ENCODE data around the gene GDF10. TPM values are rescaled to one million over a fixed set of nuclear protein-coding genes. Genes with fewer than 3 reads are reported as not detected.

The GDF10 gene
- total and polyA plus RNA-seq, 2 of the 8 experiments (the other 6 are each of a cell fraction or from before 2014, with no cell fraction given), result 0.19 to 0.32 TPM

GRCh38 chr10:47351899-47352815 is 52.2 kb downstream of the GDF10 start:
- no peaks in the 10 kb centered on the region for H3K23me2 ChIP-seq (ENCODE audit: low read depth, low read length)
- no peak overlapping the region for H3K27ac ChIP-seq (ENCODE audit: low read depth, low read length)
- H3K27me3 ChIP-seq (replicated peaks in 1 of 4; ENCODE audit: control insufficient read depth in 3 of 4, extremely low read depth in 1 of 4, insufficient read depth in 3 of 4, low read length in 3 of 4), result no peaks in the 10 kb centered on the region; a peak in 1 of 7 replicates
- H4K91ac ChIP-seq (replicated peaks; ENCODE audit: insufficient read length, low read length), result no peak overlapping the region
- H3K4me2 ChIP-seq (ENCODE audit: insufficient read depth in 1 of 2, low read depth in 2 of 2, low read length in 2 of 2), result no peak overlapping the region
- H3K79me1 ChIP-seq (ENCODE audit: low read depth, low read length), result no peaks in the 10 kb centered on the region
- H3K14ac ChIP-seq (ENCODE audit: insufficient read length), result no peak overlapping the region
- no peak overlapping the region for H2BK15ac ChIP-seq (ENCODE audit: low read length)
- no peaks in the 10 kb centered on the region; a peak in 1 of 7 replicates for H3K4me1 ChIP-seq (replicated peaks in 1 of 4; ENCODE audit: control insufficient read depth in 3 of 4, insufficient read depth in 4 of 4, low read length in 3 of 4)
- no peak overlapping the region for H3K23ac ChIP-seq (ENCODE audit: insufficient read length)
- ChIA-PET POLR2A (ENCODE audit: partially characterized antibody) (interaction anchor here (0.9 kb wide), 1 partner anchor 32 kb away, joined by 3 read pairs; the partner anchor contains the start of gene ZNF488), CTCF (ENCODE audit: partially characterized antibody) (interaction anchor here (1.0 to 14.6 kb wide), 8 partner anchors 10 to 358 kb away, joined by 3 to 132 read pairs (median 4); no protein-coding TSS in a partner anchor)
- H2BK12ac ChIP-seq (ENCODE audit: low read depth, low read length), result no peak overlapping the region
- no peak overlapping the region for H2BK20ac ChIP-seq (ENCODE audit: low read length)
- no peak overlapping the region for H3K4ac ChIP-seq (replicated peaks; ENCODE audit: insufficient read length, low read depth, low read length)
- no peak overlapping the region; the same call in 1 of the 2 replicates for H4K8ac ChIP-seq (ENCODE audit: extremely low read depth, insufficient read depth, low read length)
- no peaks in the 10 kb centered on the region for H3K36me3 ChIP-seq (ENCODE audit: control insufficient read depth in 2 of 4, insufficient read depth in 4 of 4, low read length in 3 of 4)
- no peak overlapping the region for H4K5ac ChIP-seq (ENCODE audit: insufficient read length, low read depth, low read length)
- H3K79me2 ChIP-seq (ENCODE audit: control insufficient read depth in 1 of 2, insufficient read depth in 2 of 2, low read length in 2 of 2), result no peaks in the 10 kb centered on the region
- H3K9me3 ChIP-seq (ENCODE audit: insufficient read depth in 2 of 2, low read depth in 1 of 2, low read length in 1 of 2), result no peaks in the 10 kb centered on the region
- WGBS, 2 experiments (ENCODE audit: extremely low coverage in 1 of 2, insufficient coverage in 1 of 2, insufficient read length in 1 of 2, insufficient replicate concordance in 2 of 2, low coverage in 1 of 2, low lambda C conversion rate in 2 of 2, missing lambda C conversion rate in 1 of 2), result 93% methylated on average over 11 of the region's 14 CpGs; no CpG with 5 or more reads in 1 of the 2 experiments
- FAIRE-seq, result no peak
- H2BK5ac ChIP-seq (ENCODE audit: low read depth, low read length), result no peak overlapping the region; the same call in 1 of the 2 replicates
- H4K20me1 ChIP-seq (replicated peaks in 1 of 2; ENCODE audit: control insufficient read depth in 1 of 2, insufficient read depth in 2 of 2, low read length in 2 of 2), result no peaks in the 10 kb centered on the region
- no peak for DNase-seq (ENCODE audit: low read depth in 1 of 2, low spot score in 2 of 2)
- no peak overlapping the region for H2AK5ac ChIP-seq (ENCODE audit: low read depth, low read length)
- no peak overlapping the region for H3K4me3 ChIP-seq (ENCODE audit: extremely low read depth in 1 of 4, insufficient read depth in 2 of 4, low read depth in 3 of 4, low read length in 4 of 4)
- H3K18ac ChIP-seq (ENCODE audit: extremely low read depth, low read length), result no peak overlapping the region
- no peak overlapping the region for H3K56ac ChIP-seq (replicated peaks; ENCODE audit: insufficient read length, low read depth, low read length)
- no peak overlapping the region for H2BK120ac ChIP-seq (replicated peaks; ENCODE audit: low read depth, low read length)
- H3K9ac ChIP-seq (replicated peaks in 1 of 4; ENCODE audit: extremely low read depth in 1 of 4, low read depth in 3 of 4, low read length in 3 of 4), result no peak overlapping the region
- H2AFZ ChIP-seq (ENCODE audit: low read length), result no peak overlapping the region
- no peak for TF ChIP-seq MAFK (IDR thresholded peaks at IDR 0.05; ENCODE audit: low read depth, low read length)
- TF ChIP-seq SP1 (IDR thresholded peaks at IDR 0.05; ENCODE audit: low read depth, low read length), result no peak
- no peak for TF ChIP-seq FOSL1 (IDR thresholded peaks at IDR 0.05; ENCODE audit: insufficient read depth, low read depth, low read length)
- TF ChIP-seq NRF1 (IDR thresholded peaks at IDR 0.05; ENCODE audit: low read depth, low read length), result no peak
- no peak for TF ChIP-seq RBBP5 (IDR thresholded peaks at IDR 0.05; ENCODE audit: borderline replicate concordance, low read depth, low read length)
- TF ChIP-seq TAF7 (optimal IDR thresholded peaks at IDR 0.05; ENCODE audit: borderline replicate concordance, low read depth, low read length), result no peak
- no peak for TF ChIP-seq CTBP2 (IDR thresholded peaks at IDR 0.05; ENCODE audit: borderline replicate concordance, insufficient read depth, insufficient read length, low read length)
- no peak for TF ChIP-seq E2F6 (IDR thresholded peaks at IDR 0.05)
- TF ChIP-seq YY1 (IDR thresholded peaks at IDR 0.05; ENCODE audit: low read depth, low read length), result no peak
- TF ChIP-seq SP4 (IDR thresholded peaks at IDR 0.05; ENCODE audit: low read length), result no peak
